ENCODE measurements around the gene LINC00237.

DNA sequence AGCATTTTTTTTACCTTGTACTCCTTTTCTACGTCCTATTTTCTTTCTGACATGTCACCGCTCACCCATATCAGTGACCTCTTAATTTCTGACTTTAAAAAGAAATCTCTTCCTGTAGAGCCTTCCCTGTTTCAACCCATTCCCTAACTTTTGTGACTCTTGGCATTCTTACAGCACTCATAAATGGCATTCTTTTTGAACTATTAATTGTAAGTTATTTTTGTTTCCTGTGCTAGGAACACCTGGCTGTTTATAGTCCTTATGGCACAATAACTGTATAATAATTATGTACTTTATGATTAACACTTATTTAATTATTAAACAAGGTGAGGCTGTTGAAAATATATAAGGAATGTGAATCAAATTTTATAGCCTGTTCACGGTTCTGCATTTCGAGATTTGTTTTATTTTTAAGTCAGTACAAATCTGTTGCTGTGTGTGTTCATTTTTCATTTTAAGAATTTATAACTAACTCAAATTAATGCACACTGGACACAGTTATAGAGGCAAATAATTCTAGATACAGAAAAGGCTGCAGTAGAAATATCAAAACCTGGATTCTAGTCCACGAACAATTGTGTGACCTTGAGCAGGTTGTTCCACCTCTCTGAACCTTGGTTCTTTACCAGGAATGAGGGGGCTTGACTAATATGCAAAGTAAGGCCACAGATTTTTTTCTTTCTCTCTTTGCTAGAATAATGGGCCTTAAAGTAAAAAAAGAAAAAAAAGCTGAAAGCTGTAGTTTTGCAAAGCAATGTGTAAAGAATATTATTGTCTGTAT lies 21.2 kb upstream of the LINC00237 start:
- no peak for TF ChIP-seq EP300 (IDR thresholded peaks at IDR 0.05; ENCODE audit: borderline replicate concordance in 1 of 2, low read depth in 2 of 2, low read length in 2 of 2)
- no peak for TF ChIP-seq TAF1 (IDR thresholded peaks at IDR 0.05; ENCODE audit: low read depth, low read length)
- TF ChIP-seq CBX5 (IDR thresholded peaks at IDR 0.05; ENCODE audit: low read depth, low read length), result no peak
- TF ChIP-seq, protein P1, sequence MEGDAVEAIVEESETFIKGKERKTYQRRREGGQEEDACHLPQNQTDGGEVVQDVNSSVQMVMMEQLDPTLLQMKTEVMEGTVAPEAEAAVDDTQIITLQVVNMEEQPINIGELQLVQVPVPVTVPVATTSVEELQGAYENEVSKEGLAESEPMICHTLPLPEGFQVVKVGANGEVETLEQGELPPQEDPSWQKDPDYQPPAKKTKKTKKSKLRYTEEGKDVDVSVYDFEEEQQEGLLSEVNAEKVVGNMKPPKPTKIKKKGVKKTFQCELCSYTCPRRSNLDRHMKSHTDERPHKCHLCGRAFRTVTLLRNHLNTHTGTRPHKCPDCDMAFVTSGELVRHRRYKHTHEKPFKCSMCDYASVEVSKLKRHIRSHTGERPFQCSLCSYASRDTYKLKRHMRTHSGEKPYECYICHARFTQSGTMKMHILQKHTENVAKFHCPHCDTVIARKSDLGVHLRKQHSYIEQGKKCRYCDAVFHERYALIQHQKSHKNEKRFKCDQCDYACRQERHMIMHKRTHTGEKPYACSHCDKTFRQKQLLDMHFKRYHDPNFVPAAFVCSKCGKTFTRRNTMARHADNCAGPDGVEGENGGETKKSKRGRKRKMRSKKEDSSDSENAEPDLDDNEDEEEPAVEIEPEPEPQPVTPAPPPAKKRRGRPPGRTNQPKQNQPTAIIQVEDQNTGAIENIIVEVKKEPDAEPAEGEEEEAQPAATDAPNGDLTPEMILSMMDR (IDR thresholded peaks at IDR 0.05; ENCODE audit: control extremely low read depth in 1 of 3, insufficient read depth in 1 of 3, low read depth in 1 of 3, low read length in 3 of 3), result no peak
- no peak for TF ChIP-seq MAX (IDR thresholded peaks at IDR 0.05)
- TF ChIP-seq POLR2A (IDR thresholded peaks at IDR 0.05; ENCODE audit: control extremely low read depth in 1 of 2, low read depth in 2 of 2, low read length in 2 of 2), result no peak
- TF ChIP-seq FOSL1 (IDR thresholded peaks at IDR 0.05; ENCODE audit: insufficient read depth, low read depth, low read length), result no peak
- TF ChIP-seq SAP30 (IDR thresholded peaks at IDR 0.05; ENCODE audit: insufficient read depth, insufficient replicate concordance, low read length), result no peak
- no peak for TF ChIP-seq BACH1 (IDR thresholded peaks at IDR 0.05; ENCODE audit: low read length)
- no peak for TF ChIP-seq SIN3A (conservative IDR thresholded peaks at IDR 0.05 in 1 of 2, IDR thresholded peaks at IDR 0.05 in 1 of 2; ENCODE audit: low read depth in 1 of 2, low read length in 2 of 2)
